NCI-H446 treated with DMSO at 0.1 percent for 48 hours (cell line): ENCODE results near the gene BROX.
A peak's percentile ranks its signal among the peaks of the same experiment; 100 is the strongest.
"Not testable (repeated sequence)": the region's sequence is repeated elsewhere in the genome, so short reads cannot be mapped to it uniquely, and the experiment has no call there.

ENCODE experiments used
- DNase-seq: peaks from one replicate; lab custom pipeline; 2025; lab: John Stamatoyannopoulos, UW

The BROX gene

DNA sequence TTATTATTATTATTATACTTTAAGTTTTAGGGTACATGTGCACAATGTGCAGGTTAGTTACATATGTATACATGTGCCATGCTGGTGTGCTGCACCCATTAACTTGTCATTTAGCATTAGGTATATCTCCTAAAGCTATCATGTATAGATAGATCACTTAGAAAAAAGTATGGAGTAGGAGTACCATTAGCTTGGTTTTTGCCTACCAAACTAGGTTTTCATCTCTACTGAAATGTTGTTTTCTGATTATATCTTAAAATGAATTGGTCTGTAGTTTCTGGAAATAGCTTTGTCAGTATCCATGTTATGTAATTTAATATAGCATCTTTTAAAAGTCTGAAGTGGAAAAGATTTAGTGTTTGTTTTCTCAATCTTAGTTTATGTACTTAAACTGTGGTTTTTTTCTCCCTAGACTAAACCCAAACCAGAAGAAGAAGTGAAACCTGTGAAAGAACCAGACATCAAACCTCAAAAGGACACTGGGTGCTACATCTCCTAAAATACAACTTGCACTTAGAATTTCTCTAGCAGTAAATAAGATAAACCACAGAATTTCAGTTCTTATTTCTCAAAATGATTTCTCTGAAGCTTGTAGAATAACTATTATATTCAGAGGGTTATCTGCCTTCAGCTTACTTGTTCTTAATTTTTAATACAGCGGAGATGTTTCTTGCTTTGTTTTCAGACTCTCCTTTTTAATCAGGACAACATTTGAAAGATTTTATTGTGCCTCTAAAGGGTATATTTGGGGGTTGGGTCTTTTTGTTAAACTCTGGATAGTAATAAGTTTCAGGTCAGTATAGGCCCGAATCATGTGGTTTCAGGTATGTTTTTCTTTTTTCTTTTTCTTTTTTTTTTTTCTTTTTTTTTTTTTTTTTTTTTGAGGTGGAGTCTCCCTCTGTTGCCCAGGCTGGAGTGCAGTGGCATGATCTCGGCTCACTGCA is 20.1 kb downstream of the BROX start:
- DNase-seq, result no peak

- DNase-seq, result no peak
Observed at GRCh38 chr1:222734740-222735139, 22.4 kb downstream of the BROX start.

DNA sequence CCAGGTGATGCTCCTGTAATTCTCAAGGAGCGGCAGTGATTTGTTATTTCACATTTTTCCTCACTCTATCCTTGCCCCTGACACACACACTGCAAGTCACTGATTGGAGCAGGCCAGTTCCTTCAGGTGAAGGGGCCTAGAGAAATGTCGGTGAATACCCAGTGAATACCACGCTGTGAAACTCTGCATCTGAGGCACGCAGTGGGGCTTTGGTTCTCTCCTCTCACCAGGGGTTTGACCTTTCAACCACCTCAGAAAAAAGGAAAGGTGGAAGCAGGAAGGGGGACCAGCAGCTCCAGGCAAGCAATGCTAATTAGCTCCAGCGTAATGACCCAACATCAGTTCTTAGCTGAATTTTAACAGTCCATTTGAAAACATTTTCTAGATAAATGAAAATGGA is 24.1 kb downstream of the BROX start:
- DNase-seq, result no peak

DNA sequence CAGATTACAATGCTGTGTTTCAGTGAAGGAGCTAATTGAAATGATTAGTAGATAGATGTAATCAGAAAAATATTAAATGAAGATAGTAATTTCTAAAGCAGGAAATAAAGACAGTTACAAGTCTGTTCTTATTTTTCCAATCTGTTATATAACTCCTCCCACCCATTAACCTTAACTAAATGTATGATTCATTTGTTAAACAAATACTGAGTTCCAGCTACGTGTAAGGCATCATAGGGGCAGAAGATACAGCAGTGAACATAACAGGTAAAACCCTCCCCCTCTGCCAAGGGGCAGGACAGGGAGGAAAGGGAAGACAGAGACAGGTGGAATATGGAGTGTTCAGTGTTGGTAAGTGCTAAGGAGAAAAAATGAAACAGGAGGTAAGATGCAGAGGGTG is 24.6 kb downstream of the BROX start, which contains the start of gene FAM177B:
TSS of gene FAM177B (plus strand) at position 231 of the 400 bp plus-strand sequence. CDS start 9,344 bp downstream, outside the sequence.
- no peak for DNase-seq

DNA sequence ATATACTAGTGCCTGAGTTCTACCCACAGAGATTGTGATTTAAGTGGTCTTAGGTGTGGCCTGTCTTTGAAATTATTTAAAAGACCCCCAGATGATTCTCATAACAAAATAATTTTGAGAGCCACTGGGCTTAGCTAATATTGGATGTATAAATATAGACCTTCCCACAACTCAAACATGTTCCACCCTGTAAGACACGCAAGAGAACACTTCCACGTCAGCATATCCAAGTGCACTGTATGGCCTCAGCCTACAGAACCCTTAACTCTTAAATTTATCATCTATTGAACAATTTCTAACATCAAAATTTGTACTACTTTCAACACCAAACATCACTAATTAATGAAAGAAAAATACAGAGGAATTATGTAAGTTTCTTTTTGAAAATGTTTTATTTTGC is 27.1 kb downstream of the BROX start:
- DNase-seq, result no peak

- DNase-seq, result no peak
Observed at GRCh38 chr1:222739929-222740328, 27.6 kb downstream of the BROX start.

DNA sequence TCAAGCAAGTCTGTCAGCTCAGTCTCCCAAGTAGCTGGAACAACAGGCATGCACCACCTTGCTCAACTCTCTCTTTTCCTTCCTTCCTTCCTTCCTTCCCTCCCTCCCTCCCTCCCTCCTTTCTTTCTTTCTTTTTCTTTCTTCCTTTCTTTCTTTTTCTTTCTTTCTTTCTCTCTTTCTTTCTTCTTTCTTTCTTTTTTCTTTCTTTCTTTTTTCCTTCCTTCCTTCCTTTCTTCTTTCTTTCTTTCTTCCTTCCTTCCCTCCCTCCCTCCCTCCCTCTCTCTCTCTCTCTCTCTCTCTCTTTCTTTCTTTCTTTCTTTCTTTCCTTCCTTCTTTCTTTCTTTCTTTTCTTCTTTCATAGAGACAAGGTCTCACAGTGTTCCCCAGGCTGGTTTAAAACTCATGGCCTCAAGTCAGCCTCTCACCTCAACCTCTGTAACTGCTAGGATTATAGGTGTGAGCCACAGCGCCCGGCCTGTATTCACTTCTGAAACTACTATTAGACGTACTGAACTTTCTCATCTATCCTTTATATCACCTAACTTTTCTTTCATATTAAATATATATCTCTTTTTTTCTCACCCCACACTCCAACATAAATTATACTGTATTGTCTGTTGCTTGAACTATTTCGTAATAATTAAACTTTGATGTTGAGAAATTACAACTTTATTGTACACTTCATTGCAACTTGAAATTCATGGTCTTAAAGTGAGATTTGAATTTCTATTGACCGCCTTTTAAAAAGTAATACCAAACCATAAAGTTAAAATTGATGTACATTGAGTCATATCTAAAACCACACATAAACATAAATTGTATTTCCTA is 29.5 kb downstream of the BROX start:
- DNase-seq, result not testable (repeated sequence)

DNA sequence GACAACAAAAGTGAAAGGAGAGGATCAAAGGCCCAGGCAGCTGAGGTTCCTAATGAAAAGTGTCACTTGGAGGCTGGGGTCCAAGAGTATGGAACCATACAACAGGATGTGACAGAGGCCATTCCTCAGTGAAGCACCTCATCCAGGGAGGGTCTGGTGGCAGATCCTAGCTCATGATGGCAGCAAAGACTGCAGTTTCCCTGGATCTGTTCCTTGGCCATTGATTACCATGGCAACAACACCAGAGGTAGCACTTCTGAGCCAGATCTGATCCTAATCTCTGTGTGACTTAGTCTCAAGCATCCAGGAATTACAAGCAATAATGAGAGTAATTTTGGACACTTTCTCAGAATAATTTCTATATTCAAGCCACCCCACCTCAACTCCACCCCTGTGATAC is 37.6 kb downstream of the BROX start:
- DNase-seq, result no peak

- no peak for DNase-seq
Observed at GRCh38 chr1:222750651-222751050, 38.3 kb downstream of the BROX start.

DNA sequence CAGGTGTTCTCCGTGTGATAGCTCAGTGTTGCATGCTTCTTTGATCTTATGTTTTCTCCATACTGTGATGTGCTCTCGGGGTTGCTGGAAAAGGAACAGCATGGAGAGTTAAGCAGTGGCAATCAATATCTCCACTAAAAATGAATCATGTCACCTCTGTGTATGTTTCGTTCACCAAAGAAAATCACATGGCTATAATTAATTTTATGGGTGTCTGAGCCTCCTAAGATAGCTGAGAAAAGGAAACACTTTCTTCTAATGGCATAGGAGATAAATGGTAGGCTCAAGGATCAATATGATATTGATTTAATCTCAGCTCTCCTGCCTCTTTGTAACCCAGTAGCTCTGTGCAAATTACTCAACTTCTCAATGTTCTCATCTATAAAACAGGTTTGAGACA is 38.9 kb downstream of the BROX start:
- no peak for DNase-seq

- no peak for DNase-seq
Observed at GRCh38 chr1:222754366-222755139, 42.2 kb downstream of the BROX start.

GRCh38 chr1:222757646-222758268 is 45.4 kb downstream of the BROX start:
- DNase-seq, result no peak

GRCh38 chr1:222759451-222760035 is 47.2 kb downstream of the BROX start:
- DNase-seq, result no peak

DNA sequence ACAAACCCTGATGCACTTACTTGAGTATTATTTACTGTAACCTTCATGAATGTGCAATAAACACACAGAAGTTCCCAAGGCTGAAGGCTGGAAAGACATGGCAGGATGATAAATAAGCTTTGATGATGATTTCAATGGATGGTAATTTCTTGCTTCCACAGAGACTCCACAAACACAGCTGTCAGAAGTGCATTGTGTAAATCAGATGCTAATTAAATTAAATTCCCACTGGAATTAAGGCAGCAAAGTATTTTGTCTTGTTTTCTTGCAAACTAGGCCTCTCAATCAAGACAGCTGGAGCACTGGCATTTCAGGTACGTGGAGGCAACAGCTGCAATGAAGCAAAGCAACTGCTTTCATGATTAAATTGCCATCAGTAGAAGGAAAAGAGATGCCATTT is 48.7 kb downstream of the BROX start:
- DNase-seq, result no peak

- not testable (repeated sequence) for DNase-seq
Observed at GRCh38 chr1:222762178-222762577, 49.8 kb downstream of the BROX start.

DNA sequence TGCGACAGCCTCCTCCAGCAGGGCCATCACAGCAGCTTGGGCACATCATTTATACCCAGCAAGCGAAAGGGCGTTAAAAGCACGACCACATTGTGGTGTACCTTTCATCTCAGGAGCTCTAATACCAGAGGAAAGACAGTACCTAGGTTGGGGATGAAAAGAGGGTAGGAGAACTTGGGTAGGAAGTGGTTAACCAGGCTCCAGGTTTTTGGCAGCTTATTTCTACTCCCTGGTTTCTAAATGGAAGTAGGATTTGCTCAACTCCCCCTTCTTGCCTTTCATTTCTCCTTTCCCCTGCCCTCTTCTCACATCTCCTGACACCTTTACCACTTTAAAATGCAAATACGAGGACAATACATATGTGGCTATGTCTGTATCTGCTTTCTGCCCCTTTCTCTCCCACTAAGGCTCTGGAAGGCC is 54.8 kb downstream of the BROX start:
- DNase-seq, result no peak

DNA sequence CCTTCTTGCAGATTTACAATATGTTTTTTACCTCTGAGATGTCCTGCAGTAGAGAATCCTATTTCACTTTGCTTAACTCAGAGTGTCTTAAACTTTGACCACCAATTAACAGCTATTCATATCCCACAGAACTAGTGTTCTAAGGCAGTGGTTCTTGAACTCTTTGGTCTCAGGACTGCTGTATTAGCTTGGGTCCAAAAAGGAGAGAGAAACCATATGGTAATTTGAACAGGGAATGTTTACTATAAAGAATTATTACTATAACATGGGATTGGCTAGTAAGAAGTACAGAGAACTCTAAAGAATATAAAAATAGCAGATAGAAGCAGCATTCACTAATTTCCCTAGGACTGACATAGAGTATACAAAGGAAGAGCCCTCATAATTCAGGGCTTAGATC is 56.2 kb downstream of the BROX start:
- DNase-seq, result no peak

- DNase-seq, result no peak
Observed at GRCh38 chr1:222769181-222769580, 56.8 kb downstream of the BROX start.

- DNase-seq, result peak; percentile 28
Observed at GRCh38 chr1:222769971-222770620, 57.7 kb downstream of the BROX start.

DNA sequence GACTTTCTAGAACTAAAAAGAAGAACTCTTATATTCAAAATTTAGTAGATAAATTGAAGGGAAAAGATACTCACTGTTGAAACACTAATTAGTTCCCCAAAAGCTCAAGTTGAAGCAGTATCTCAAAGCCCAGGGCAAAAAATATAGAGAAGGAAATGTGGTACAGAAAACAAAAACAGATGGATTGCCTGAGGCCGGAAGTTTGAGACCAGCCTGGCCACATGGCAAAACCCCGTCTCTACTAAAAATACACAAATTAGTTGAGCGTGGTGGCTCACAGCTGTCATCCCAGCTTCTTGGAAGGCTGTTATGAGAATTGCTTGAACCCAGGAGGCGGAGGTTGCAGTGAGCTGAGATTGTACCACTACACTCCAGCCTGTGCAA is 60.6 kb downstream of the BROX start:
- peak; percentile 40 for DNase-seq

GRCh38 chr1:222777463-222777862 is 65.1 kb downstream of the BROX start:
- no peak for DNase-seq
